Measurements from ENCODE around the gene ITPA. TPM values are rescaled to one million over a fixed set of nuclear protein-coding genes. Genes with fewer than 3 reads are reported as not detected.

The ITPA gene
- total and polyA plus RNA-seq, 2 of the 13 experiments (the other 11 are each of a cell fraction or from before 2014, with no cell fraction given): 60.1 to 103 TPM

- TF ChIP-seq ZNF784 (CRISPR knock-in tag; IDR thresholded peaks at IDR 0.05; ENCODE audit: borderline replicate concordance) (peak; percentile 80), ZNF652 (CRISPR knock-in tag; IDR thresholded peaks at IDR 0.05; ENCODE audit: borderline replicate concordance, low read depth) (peak; percentile 61; the same call in 1 of the 2 replicates), HOXA3 (CRISPR knock-in tag; IDR thresholded peaks at IDR 0.05) (peak; percentile 80; the same call in 1 of the 2 replicates), PAX8 (CRISPR knock-in tag; IDR thresholded peaks at IDR 0.05; ENCODE audit: borderline replicate concordance) (no peak), CCDC6 (CRISPR knock-in tag; IDR thresholded peaks at IDR 0.05) (peak; percentile 62; the same call in 1 of the 2 replicates), SOX6 (IDR thresholded peaks at IDR 0.05) (no peak), SOX6 (CRISPR knock-in tag; IDR thresholded peaks at IDR 0.05) (peak; percentile 85), ZNF329 (CRISPR knock-in tag; IDR thresholded peaks at IDR 0.05; ENCODE audit: low read depth) (peak; percentile 45; the same call in 1 of the 2 replicates), DZIP1 (CRISPR knock-in tag; IDR thresholded peaks at IDR 0.05) (peak; percentile 44; the same call in 1 of the 2 replicates), ZNF841 (CRISPR knock-in tag; IDR thresholded peaks at IDR 0.05; ENCODE audit: borderline replicate concordance) (no peak), ZNF292 (CRISPR knock-in tag; IDR thresholded peaks at IDR 0.05; ENCODE audit: borderline replicate concordance, low read depth) (peak; percentile 56; the same call in 1 of the 2 replicates), MYC (CRISPR knock-in tag; IDR thresholded peaks at IDR 0.05; ENCODE audit: borderline replicate concordance) (peak; percentile 78; the same call in 1 of the 2 replicates), ATF5 (CRISPR knock-in tag; IDR thresholded peaks at IDR 0.05; ENCODE audit: low read depth) (no peak), ZNF589 (CRISPR knock-in tag; conservative IDR thresholded peaks at IDR 0.05) (no peak), FOXP1 (IDR thresholded peaks at IDR 0.05) (no peak), FOXP1 (CRISPR knock-in tag; IDR thresholded peaks at IDR 0.05) (peak; percentile 67; the same call in 1 of the 2 replicates), ZNF512 (CRISPR knock-in tag; IDR thresholded peaks at IDR 0.05) (no peak), ZNF232 (CRISPR knock-in tag; IDR thresholded peaks at IDR 0.05; ENCODE audit: borderline replicate concordance) (no peak), ZNF18 (CRISPR knock-in tag; IDR thresholded peaks at IDR 0.05; ENCODE audit: insufficient replicate concordance) (peak; percentile 47), ZBTB42 (CRISPR knock-in tag; IDR thresholded peaks at IDR 0.05) (no peak; the same call in 1 of the 2 replicates), ZNF788 (CRISPR knock-in tag; IDR thresholded peaks at IDR 0.05; ENCODE audit: borderline replicate concordance) (peak; percentile 98; the same call in 1 of the 2 replicates)
These were observed 9.2 kb downstream of the ITPA start (continued) for GRCh38 chr20:3218307-3218988.

All from HepG2 (cell line).